ENCODE measurements around the gene CACNG1.

DNA sequence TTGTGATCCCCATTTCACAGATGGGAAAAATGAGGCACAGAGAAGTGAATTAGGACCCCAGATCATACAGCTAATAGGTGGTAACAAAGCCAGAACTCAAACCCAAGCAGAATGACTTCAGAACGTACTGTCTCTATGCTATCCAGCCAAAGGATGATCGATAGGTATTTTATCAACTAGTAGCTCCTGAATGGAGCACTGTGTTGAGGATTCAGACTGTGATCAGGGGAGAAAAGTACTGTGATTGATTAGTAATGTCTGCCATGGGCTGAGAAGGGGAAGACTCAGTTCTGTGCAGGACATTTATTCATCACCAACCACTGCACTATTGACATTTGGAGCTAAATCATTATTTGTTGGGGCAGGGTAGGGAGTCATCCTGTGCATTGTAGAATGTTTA, 41.1 kb upstream of the CACNG1 start:
- TF ChIP-seq CTCF (conservative IDR thresholded peaks at IDR 0.05), result no peak
- TF ChIP-seq ZFX (IDR thresholded peaks at IDR 0.05), result no peak

Measured in C4-2B (cell line).